ENCODE measurements around the gene EML1.

The EML1 gene

GRCh38 chr14:99807413-99808153, 14.4 kb downstream of the EML1 start:
- DNase-seq = no peak

- no peak for DNase-seq
Measured at GRCh38 chr14:99808154-99808505, 14.9 kb downstream of the EML1 start.

- DNase-seq = no peak
Measured at GRCh38 chr14:99808515-99808914, 15.3 kb downstream of the EML1 start.

- no peak for DNase-seq
Measured at GRCh38 chr14:99809360-99809759, 16.1 kb downstream of the EML1 start.

- no peak for DNase-seq
Measured at GRCh38 chr14:99809859-99810558, 16.8 kb downstream of the EML1 start.

- DNase-seq = no peak
Measured at GRCh38 chr14:99810559-99810874, 17.3 kb downstream of the EML1 start.

GRCh38 chr14:99812096-99812750, 19.0 kb downstream of the EML1 start:
- no peak for DNase-seq

GRCh38 chr14:99812892-99813291, 19.7 kb downstream of the EML1 start:
- no peak for DNase-seq

GRCh38 chr14:99815696-99816095, 22.5 kb downstream of the EML1 start:
- DNase-seq = no peak

- no peak for DNase-seq
Measured at GRCh38 chr14:99816217-99816616, 23.0 kb downstream of the EML1 start.

- no peak for DNase-seq
Measured at GRCh38 chr14:99816642-99817041, 23.4 kb downstream of the EML1 start.

GRCh38 chr14:99817331-99817730, 24.1 kb downstream of the EML1 start:
- DNase-seq = no peak

GRCh38 chr14:99818503-99819036, 25.4 kb downstream of the EML1 start:
- no peak for DNase-seq

GRCh38 chr14:99819514-99819913, 26.3 kb downstream of the EML1 start:
- no peak for DNase-seq

- DNase-seq = no peak
Measured at GRCh38 chr14:99820702-99821331, 27.6 kb downstream of the EML1 start.

GRCh38 chr14:99821519-99822508, 28.6 kb downstream of the EML1 start:
- no peak for DNase-seq

- DNase-seq = no peak
Measured at GRCh38 chr14:99822800-99823455, 29.7 kb downstream of the EML1 start.

GRCh38 chr14:99824776-99825175, 31.6 kb downstream of the EML1 start:
- no peak for DNase-seq

- no peak for DNase-seq
Measured at GRCh38 chr14:99829450-99829849, 36.2 kb downstream of the EML1 start.

- no peak for DNase-seq
Measured at GRCh38 chr14:99831303-99831702, 38.1 kb downstream of the EML1 start.

- DNase-seq = no peak
Measured at GRCh38 chr14:99831903-99832685, 38.9 kb downstream of the EML1 start.
